Spinal cord (tissue), 10 donors: ENCODE measurements around the gene MIOS. TPM values are rescaled to one million over a fixed set of nuclear protein-coding genes. Genes with fewer than 3 reads are reported as not detected.

Source experiments
- DNase-seq, 6 donors: peaks; one replicate each; pipeline versions ENCODE4 v3.0.0 to v3.0.0-alpha.2; 2013 to 2015; ENCODE audit warnings: low spot score in 6 of 6, low read depth in 4 of 6
- H3K27ac ChIP-seq: one replicate; pipeline ENCODE4 v1.5.1; 2013; ENCODE audit warnings: low read depth, low read length, control low read depth
- H3K27me3 ChIP-seq: one replicate; pipeline ENCODE4 v1.6.1; 2013; ENCODE audit warnings: low read length; ENCODE audit not compliant: control insufficient read depth, insufficient read depth
- H3K36me3 ChIP-seq: one replicate; pipeline ENCODE4 v1.6.1; 2013; ENCODE audit warnings: low read length; ENCODE audit not compliant: control insufficient read depth, insufficient read depth
- H3K4me1 ChIP-seq: one replicate; pipeline ENCODE4 v1.6.1; 2013; ENCODE audit warnings: low read length; ENCODE audit not compliant: control insufficient read depth, insufficient read depth
- H3K4me3 ChIP-seq: one replicate; pipeline ENCODE4 v1.5.1; 2013; ENCODE audit warnings: low read depth, low read length, control low read depth
- H3K9me3 ChIP-seq: one replicate; pipeline ENCODE4 v1.6.1; 2013; ENCODE audit warnings: low read length; ENCODE audit not compliant: control insufficient read depth, insufficient read depth
- WGBS: methylation state at CpG from one replicate; pipeline ENCODE4 v1.1.5; 2013; ENCODE audit warnings: missing lambda C conversion rate; ENCODE audit not compliant: insufficient coverage; 5-methylcytosine and 5-hydroxymethylcytosine counted together
- polyA plus RNA-seq, 2 donors: library from polyadenylated mRNA; unstranded; fragments of 120-200 nt; gene quantifications; one replicate each; pipeline ENCODE4 v1.2.1, GENCODE V29; 2013; ENCODE audit not compliant: insufficient read length in 2 of 2
- total RNA-seq, 2 donors: library from RNA; depleted of rRNA in 1 of 2; stranded (reverse); fragments of 120-200 nt in 1 of 2; fragments of >200 nt in 1 of 2; gene quantifications; one replicate each; pipeline versions ENCODE4 v1.2.3 to v1.2.4, GENCODE V29; 2013 to 2014
- donor health status: healthy.

MIOS gene
- total and polyA plus RNA-seq, 4 donors = 23.4 to 60.4 (median 33.1) TPM

DNA sequence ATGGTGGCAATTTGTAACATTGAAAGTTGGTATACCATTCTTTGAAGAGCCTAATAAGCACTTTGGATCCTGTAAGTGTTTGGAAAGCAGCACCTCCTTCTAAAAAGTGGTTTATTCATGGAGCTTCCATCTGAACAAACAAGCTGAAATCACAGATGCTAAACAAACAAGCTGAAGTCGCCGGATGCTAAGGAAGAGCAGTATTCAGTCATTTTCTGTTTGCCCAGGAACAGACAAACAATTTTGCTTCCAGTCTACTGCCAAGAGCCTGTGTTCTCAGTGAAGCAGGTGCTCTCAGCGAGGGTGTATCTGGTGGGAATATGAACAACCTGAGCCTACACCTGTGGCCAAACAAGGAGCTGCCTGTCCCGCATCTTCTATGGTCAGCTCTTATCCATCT, 37.4 kb upstream of the MIOS start:
- Histone ChIP-seq H3K27ac (no peak overlapping the region), H3K9me3 (no peaks in the 10 kb centered on the region), H3K36me3 (no peaks in the 10 kb centered on the region), H3K4me1 (no peaks in the 10 kb centered on the region), H3K27me3 (no peaks in the 10 kb centered on the region), H3K4me3 (no peak overlapping the region)
- DNase-seq = peak in 1 of 6 donors; percentile 22
- 74% methylated on average over 3 of the region's 4 CpGs for whole genome bisulfite sequencing

DNA sequence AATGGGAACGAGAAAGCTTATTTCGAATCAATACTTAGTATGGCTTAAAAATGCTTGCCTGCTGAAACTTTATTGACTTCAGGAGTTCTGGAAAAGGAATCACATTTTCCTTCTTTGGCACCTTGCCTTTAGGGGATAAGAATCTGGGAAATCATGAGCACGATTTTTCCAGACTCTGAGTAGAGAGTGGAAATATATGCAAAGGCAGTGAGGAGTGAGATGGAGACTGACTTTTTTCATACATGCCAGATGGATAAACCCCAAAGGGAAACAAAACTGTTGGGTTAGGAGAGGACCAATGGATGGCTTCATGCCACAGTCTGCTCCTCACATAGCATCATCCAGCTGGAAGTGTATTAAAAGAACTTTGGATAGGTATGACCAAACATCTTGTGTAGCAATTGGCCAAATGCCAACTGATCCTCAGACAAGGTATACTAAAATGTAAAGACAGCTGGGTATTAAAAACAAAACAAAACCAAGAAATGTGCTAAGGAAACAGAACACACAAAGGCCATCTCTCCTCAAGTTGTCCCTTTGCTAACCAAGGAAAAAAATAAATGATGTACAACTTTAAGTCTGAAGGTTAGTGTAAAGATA, 32.8 kb upstream of the MIOS start:
- H3K27me3 ChIP-seq = no peaks in the 10 kb centered on the region
- H3K9me3 ChIP-seq = no peaks in the 10 kb centered on the region
- H3K4me3 ChIP-seq = no peak overlapping the region
- no peaks in the 10 kb centered on the region for H3K4me1 ChIP-seq
- H3K27ac ChIP-seq = no peak overlapping the region
- no peak for DNase-seq
- WGBS = 95% methylated on average over 2 of the region's 3 CpGs
- no peaks in the 10 kb centered on the region for H3K36me3 ChIP-seq

DNA sequence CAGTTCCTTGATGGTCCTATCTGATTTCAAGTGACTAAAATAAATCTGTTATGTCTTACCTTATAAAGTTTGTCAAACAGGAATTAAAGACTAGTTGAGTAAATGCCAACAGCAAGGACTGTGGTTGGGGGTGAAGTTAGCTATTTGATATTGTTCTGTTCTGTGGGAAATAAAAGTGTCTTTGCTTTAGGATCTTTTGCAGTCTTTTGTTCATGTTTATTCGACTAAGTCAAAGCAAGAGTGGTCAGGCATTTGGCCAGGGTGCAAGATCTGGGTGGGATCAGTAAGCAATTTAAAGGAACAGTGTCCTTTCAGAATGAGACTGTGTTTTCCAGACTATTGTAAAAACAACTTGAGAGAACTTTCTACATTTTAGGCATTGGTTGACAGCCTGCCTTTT, 31.0 kb upstream of the MIOS start, which contains the start of gene COL28A1:
Gene COL28A1, minus strand, starts transcription at position 183 of the 400 bp plus-strand sequence. CDS start 2,998 bp downstream, outside the sequence.
- no peaks in the 10 kb centered on the region for H3K36me3 ChIP-seq

DNA sequence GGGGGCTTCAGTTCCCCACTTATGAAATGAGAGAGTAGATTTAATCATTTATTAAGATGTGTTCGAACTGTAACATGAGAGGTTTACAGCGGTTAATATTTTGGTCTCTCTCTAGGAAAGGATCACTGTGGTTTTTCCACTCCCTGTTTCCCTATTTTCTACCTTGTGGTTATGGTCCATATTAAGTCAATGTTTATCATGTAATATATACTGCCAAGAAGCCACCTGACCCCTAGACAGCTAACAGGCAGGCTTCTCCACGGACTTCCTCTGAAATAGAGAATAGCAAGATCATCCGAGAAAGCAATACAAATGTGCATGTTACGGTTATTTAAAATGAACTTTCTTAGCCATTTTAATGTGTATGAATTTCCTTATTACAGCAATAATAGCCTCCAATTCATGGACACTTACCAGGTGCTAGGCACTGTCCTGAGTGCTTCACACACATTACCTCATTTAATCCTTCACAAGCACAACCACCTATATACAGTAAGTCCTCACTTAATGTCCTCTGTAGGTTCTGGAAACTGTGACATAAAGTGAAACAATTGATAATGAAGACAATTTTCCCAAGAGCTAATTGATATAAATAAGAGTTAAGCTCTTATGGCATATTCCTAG, 30.2 kb upstream of the MIOS start:
- no CpG with 5 or more reads among the region's 5 CpGs for WGBS
- DNase-seq = no peak
- no peak overlapping the region for H3K4me3 ChIP-seq
- no peaks in the 10 kb centered on the region for H3K9me3 ChIP-seq
- H3K27me3 ChIP-seq = no peaks in the 10 kb centered on the region
- H3K27ac ChIP-seq = no peak overlapping the region
- no peaks in the 10 kb centered on the region for H3K36me3 ChIP-seq
- no peaks in the 10 kb centered on the region for H3K4me1 ChIP-seq

More for the DNA sequence above, 31.0 kb upstream of the MIOS start, which contains the start of gene COL28A1:
- Histone ChIP-seq H3K9me3 (no peaks in the 10 kb centered on the region), H3K4me3 (peak within 1 kb of the TSS; percentile 20), H3K27ac (no peak within 1 kb of the TSS), H3K4me1 (no peaks in the 10 kb centered on the region), H3K27me3 (no peaks in the 10 kb centered on the region)
- DNase-seq = peak in 3 of 6 donors; percentile 22 to 45 (median 28)
- no CpG with 5 or more reads among the region's 1 CpG for WGBS

DNA sequence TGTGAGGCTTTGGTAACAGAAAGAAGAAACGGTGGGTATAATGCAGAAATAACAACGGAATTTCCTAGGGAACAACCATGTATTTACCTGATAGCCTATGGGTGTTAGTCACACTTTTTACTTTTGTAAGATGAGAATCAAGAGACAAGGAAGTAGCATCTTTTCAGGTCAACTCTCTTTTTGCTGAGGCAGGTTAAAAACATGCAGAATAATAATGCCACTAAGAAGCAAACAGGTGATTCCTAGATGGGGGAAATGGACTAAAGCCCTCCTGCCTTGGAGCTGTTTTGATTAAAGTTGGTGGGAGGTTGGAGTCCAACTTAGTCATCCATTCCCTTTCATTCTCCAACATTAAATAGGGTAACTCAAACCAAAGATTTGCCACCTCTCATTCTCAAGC, 29.0 kb upstream of the MIOS start:
- 80% methylated on average over 1 of the region's 2 CpGs for WGBS
- Histone ChIP-seq H3K4me1 (no peaks in the 10 kb centered on the region), H3K27ac (no peak overlapping the region), H3K4me3 (no peak overlapping the region), H3K9me3 (no peaks in the 10 kb centered on the region), H3K36me3 (no peaks in the 10 kb centered on the region), H3K27me3 (no peaks in the 10 kb centered on the region)
- no peak for DNase-seq

DNA sequence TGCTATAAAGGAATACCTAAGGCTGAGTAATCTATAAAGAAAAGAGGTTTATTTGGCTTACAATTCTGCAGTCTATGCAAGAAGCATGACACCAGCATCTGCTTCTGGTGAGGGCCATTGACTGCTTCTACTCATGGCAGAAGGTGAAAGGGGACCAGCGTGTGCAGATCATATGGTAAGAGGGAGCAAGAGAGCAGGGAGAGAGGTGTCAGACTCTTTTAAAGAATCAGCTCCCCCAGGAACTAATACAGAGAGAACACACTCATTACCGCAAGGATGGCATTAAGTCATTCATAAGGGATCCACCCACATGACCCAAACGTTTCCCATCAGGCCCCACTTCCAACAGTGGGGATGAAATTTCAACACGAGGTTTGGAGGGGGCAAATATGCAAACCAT, 27.5 kb upstream of the MIOS start:
- 60% methylated on average over 1 of the region's 4 CpGs for WGBS
- H3K4me3 ChIP-seq = no peak overlapping the region

DNA sequence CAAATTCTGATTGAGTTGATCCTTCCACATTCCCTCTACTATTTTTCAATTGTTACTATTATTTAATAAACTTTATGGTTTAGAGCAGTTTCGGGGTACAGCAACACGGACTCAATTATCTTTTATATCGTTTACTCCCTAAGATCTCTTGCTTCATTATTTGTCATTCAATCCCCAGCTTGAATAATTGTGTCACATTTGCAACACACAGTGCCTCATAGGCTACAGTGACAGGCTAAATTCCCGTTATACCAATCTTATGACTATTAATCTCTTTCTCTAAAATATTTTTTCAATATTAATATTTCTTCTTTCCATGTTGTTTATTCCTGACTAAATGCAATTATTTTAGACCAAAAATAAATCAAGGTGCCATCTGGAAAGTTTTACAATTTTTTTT, 27.0 kb upstream of the MIOS start:
- 81% methylated on average over 3 of the region's 4 CpGs for WGBS
- Histone ChIP-seq H3K4me1 (no peaks in the 10 kb centered on the region), H3K27ac (no peak overlapping the region), H3K27me3 (no peaks in the 10 kb centered on the region), H3K9me3 (no peaks in the 10 kb centered on the region), H3K4me3 (no peak overlapping the region), H3K36me3 (no peaks in the 10 kb centered on the region)
- no peak for DNase-seq

More for the DNA sequence above, 27.5 kb upstream of the MIOS start:
- DNase-seq = no peak
- no peaks in the 10 kb centered on the region for H3K27me3 ChIP-seq
- H3K27ac ChIP-seq = no peak overlapping the region
- no peaks in the 10 kb centered on the region for H3K9me3 ChIP-seq
- H3K36me3 ChIP-seq = no peaks in the 10 kb centered on the region
- H3K4me1 ChIP-seq = no peaks in the 10 kb centered on the region

DNA sequence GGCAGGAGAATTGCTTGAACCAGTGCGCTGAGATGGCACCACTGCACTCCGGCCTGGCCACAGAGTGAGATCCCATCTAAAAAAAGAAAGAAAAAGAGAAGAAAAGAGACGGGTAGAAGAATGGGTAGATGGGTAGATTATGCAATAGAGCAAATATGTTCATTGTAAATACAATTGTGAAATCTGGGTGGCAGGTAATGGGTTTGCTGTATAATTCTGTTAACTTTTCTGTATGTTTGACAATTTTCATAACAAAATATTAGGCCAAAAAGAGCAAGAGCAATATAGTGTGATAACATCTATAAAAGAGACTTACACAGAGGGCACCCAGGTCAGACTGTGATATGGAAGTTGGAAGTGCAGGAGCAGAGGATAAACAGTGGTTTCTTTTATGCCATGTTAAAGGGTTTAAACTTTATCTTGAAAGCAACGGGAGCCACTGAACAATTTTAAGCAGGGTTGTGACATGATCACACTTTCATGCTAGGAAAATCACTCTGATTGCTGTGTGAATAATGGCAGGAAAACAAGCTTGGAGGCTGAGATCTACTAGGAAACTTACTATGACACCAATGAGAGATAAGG, 24.3 kb upstream of the MIOS start:
- Histone ChIP-seq H3K4me1 (no peaks in the 10 kb centered on the region), H3K4me3 (no peak overlapping the region), H3K27me3 (no peaks in the 10 kb centered on the region), H3K27ac (no peak overlapping the region), H3K9me3 (no peaks in the 10 kb centered on the region), H3K36me3 (no peaks in the 10 kb centered on the region)
- no peak for DNase-seq
- WGBS = 100% methylated on average over 3 of the region's 4 CpGs

DNA sequence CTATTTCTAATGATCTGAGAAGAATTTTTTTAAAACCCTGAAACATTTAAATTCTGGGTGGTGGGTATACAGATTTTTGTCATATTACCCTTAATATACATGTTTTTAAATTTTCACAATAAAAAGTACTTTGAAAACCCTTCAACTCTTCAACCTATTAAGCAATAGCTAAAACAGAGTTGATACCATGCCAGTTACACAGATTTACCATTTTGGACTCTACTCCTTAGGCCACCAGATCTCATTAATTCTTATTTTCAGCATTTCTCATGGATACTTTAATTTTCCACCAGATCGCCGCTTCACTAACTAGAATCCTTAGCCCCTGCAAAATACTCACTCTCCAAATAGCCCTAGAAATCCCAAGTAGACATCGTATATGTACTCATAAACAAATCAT, 18.3 kb upstream of the MIOS start:
- no peaks in the 10 kb centered on the region for H3K27me3 ChIP-seq
- H3K9me3 ChIP-seq = no peaks in the 10 kb centered on the region
- WGBS = 95% methylated on average over 3 of the region's 3 CpGs
- DNase-seq = no peak
- H3K27ac ChIP-seq = no peak overlapping the region
- no peak overlapping the region for H3K4me3 ChIP-seq
- no peaks in the 10 kb centered on the region for H3K4me1 ChIP-seq
- no peaks in the 10 kb centered on the region for H3K36me3 ChIP-seq

DNA sequence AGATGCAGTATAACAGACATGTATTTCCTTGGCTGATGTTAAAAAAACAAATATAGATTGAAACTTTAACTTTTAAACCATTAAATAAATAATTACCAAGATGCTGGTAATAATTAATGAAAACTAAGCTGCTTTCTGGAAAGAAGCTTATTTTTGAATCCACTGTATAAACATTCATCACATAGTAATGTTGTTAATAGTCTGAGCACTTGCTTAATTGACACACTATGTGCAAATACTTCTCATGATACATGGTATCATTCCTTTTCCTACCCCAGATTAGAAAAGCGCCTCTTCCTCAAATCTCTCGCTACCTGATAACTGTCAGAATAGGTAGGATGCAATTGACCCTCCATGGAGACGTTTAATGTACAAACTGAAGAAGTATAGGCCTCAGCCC, 16.0 kb upstream of the MIOS start:
- H3K4me1 ChIP-seq = peaks cover 3% of the 10 kb centered on the region
- no CpG with 5 or more reads among the region's 3 CpGs for WGBS
- H3K36me3 ChIP-seq = no peaks in the 10 kb centered on the region
- no peak overlapping the region for H3K27ac ChIP-seq
- DNase-seq = no peak
- no peaks in the 10 kb centered on the region for H3K27me3 ChIP-seq
- H3K4me3 ChIP-seq = no peak overlapping the region
- no peaks in the 10 kb centered on the region for H3K9me3 ChIP-seq
